ENCODE measurements around the gene CPLX4.

- TF ChIP-seq CTCF (IDR thresholded peaks at IDR 0.05) = no peak
- TF ChIP-seq NFIC (IDR thresholded peaks at IDR 0.05; ENCODE audit: borderline replicate concordance) = no peak
- TF ChIP-seq TAF1 (IDR thresholded peaks at IDR 0.05; ENCODE audit: borderline replicate concordance, low read depth, low read length) = no peak
- TF ChIP-seq EP300 (IDR thresholded peaks at IDR 0.05; ENCODE audit: borderline replicate concordance in 1 of 2, low read depth in 1 of 2, low read length in 1 of 2) = no peak
These were observed 9.6 kb downstream of the CPLX4 start for GRCh38 chr18:59308938-59309260.

Data from SK-N-SH (cell line).